Heart left ventricle (tissue), 16 donors: ENCODE measurements around the gene SNX1. TPM values are rescaled to one million over a fixed set of nuclear protein-coding genes. Genes with fewer than 3 reads are reported as not detected.
A peak's percentile ranks its signal among the peaks of the same experiment; 100 is the strongest.

Experiments
- ATAC-seq, 4 donors: fragments of 200-7000 bp; cut with Tn5 transposase; one replicate each; pipeline ENCODE4 v1.9.1; 2020 to 2022; ENCODE audit warnings: moderate library complexity in 4 of 4, mild to moderate bottlenecking in 3 of 4, moderate number of reproducible peaks in 1 of 4
- DNase-seq, 5 donors: peaks; one replicate each; pipeline ENCODE4 v3.0.0-alpha.2; 2020
- H3K27ac ChIP-seq, 12 donors: fragments of 200-600 bp; sonication (generic) in 4 of 12; one replicate each; pipeline versions ENCODE4 v1.5.0 to v1.8.0; 2016 to 2022; ENCODE audit warnings: mild to moderate bottlenecking in 2 of 12
- H3K27me3 ChIP-seq, 9 donors: fragments of 200-600 bp; sonication (generic) in 2 of 9; one replicate each; pipeline versions ENCODE4 v1.5.1 to v1.8.0; 2016 to 2022; ENCODE audit warnings: mild to moderate bottlenecking in 3 of 9
- H3K36me3 ChIP-seq, 9 donors: fragments of 200-600 bp; sonication (generic) in 2 of 9; one replicate each; pipeline versions ENCODE4 v1.5.0 to v1.8.0; 2018 to 2022; ENCODE audit warnings: mild to moderate bottlenecking in 2 of 9
- H3K4me1 ChIP-seq, 12 donors: fragments of 200-600 bp; sonication (generic) in 4 of 12; one replicate each; pipeline versions ENCODE4 v1.5.0 to v1.8.0; 2016 to 2022; ENCODE audit warnings: mild to moderate bottlenecking in 3 of 12
- H3K4me3 ChIP-seq, 12 donors: fragments of 200-600 bp; sonication (generic) in 4 of 12; one replicate each; pipeline versions ENCODE4 v1.5.0 to v1.8.0; 2017 to 2022; ENCODE audit warnings: mild to moderate bottlenecking in 9 of 12, moderate library complexity in 4 of 12
- H3K9me3 ChIP-seq, 12 donors: fragments of 200-600 bp; sonication (generic) in 4 of 12; one replicate each; pipeline versions ENCODE4 v1.5.0 to v1.8.0; 2016 to 2022; ENCODE audit warnings: mild to moderate bottlenecking in 1 of 12
- CTCF ChIP-seq, 12 donors: fragments of 200-600 bp; sonication (generic) in 4 of 12; IDR thresholded peaks; one replicate each; pipeline versions ENCODE4 v1.5.0 to v1.8.0; 2018 to 2022; ENCODE audit warnings: antibody characterized with exemption in 12 of 12, mild to moderate bottlenecking in 5 of 12
- POLR2A ChIP-seq, 2 donors: fragments of 450-650 bp; IDR thresholded peaks; one replicate each; pipeline ENCODE4 v1.6.1; 2017; ENCODE audit warnings: antibody characterized with exemption in 2 of 2, mild to moderate bottlenecking in 2 of 2, moderate library complexity in 2 of 2
- WGBS, 4 donors: extraction: QIAGEN DNeasy Blood & Tissue Kit in 2 of 4; methylation state at CpG; one replicate each; pipeline versions ENCODE4 v1.1.5 to v1.1.7; 2013 to 2018; 5-methylcytosine and 5-hydroxymethylcytosine counted together
- intact Hi-C, 10 donors: fragments of 100-400 bp; cut with DNase I; formaldehyde crosslinking; loops; one replicate each; pipeline versions ENCODE4 v1.11.1 to v1.14.2; 2022
- long read RNA-seq, 3 donors: library from polyadenylated mRNA; unstranded; transcript quantifications; one replicate each; pipeline ENCODE4 v2.0.0, GENCODE V29; 2020 to 2021
- polyA plus RNA-seq, 2 donors: library from polyadenylated mRNA; stranded (reverse); fragments of 200-250 nt; gene quantifications; one replicate each; pipeline ENCODE4 v1.2.3, GENCODE V29; 2013
- total RNA-seq, 9 donors: library from RNA; depleted of rRNA in 2 of 9; stranded (reverse); fragments of >200 nt in 2 of 9; fragmentation: NEBNext Ultra II Directional in 3 of 9; extraction: Animal tissue kit (Norgen Biotek cat#: 25700) in 3 of 9; gene quantifications; one replicate each; pipeline versions ENCODE4 v1.1.0 to v1.2.4, GENCODE V29; 2016 to 2023
- donor health status: ischemic (EF 13 %, LVEDD 7.1; RV severe dilation, severe dysfunction).
- donor health status: healthy with polysubstance abuse.
- donor health status: DM: no; HTN: yes; CAD: no.
- donor health status: DM: no; HTN: no; CAD: no.
- donor health status: ischemic (EF 25% LVEDD 6.9; RV normal size, moderate dysfunction).
- donor health status: ischemic (EF 25% LVEDD 5.7; RV mildly dilated, moderate dysfunction).
- donor health status: healthy.
- donor health status: DM: yes; HTN: yes; CAD: no.
- donor health status: ischemic (EF 35%, LVEDD 5.7; RV mildly dilated, moderate dysfunction).
- donor health status: nonischemic (EF 11% LVEDD 7.7; RV severe dilation, severe dysfunction).
- donor health status: DM: yes; HTN: yes; CAD: no.
- donor health status: PGD.
- donor health status: ischemic (EF 29% LVEDD 5.4; RV normal size, mild dysfunction).
- donor health status: nonischemic (EF 23%, LVEDD 6.1; RV moderate dilation, normal function).

The SNX1 gene, protein sequence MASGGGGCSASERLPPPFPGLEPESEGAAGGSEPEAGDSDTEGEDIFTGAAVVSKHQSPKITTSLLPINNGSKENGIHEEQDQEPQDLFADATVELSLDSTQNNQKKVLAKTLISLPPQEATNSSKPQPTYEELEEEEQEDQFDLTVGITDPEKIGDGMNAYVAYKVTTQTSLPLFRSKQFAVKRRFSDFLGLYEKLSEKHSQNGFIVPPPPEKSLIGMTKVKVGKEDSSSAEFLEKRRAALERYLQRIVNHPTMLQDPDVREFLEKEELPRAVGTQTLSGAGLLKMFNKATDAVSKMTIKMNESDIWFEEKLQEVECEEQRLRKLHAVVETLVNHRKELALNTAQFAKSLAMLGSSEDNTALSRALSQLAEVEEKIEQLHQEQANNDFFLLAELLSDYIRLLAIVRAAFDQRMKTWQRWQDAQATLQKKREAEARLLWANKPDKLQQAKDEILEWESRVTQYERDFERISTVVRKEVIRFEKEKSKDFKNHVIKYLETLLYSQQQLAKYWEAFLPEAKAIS
- total RNA-seq (100 to 1,000 TPM in 3 of 9 donors, 10 to 100 TPM in 6; 38.7 to 117 (median 87.2) TPM), polyA plus RNA-seq (10 to 100 TPM; 41.4 to 70.0 TPM)
- long read RNA-seq, donor 1, transcript SNX1-208 (15 exons, 1,971 nt) = major isoform, 107 of 136 reads
- long read RNA-seq, donor 1, partial matches to known transcripts = 9 of 136 reads
- long read RNA-seq, donor 1, other reads (novel, unspliced or antisense) = 18 of 136 reads
- long read RNA-seq, donor 2, transcript SNX1-213 (13 exons, 1,374 nt) = minor isoform, 10 of 400 reads
- long read RNA-seq, donor 2, transcript SNX1-208 (15 exons, 1,971 nt) = major isoform, 338 of 400 reads
- long read RNA-seq, donor 2, partial matches to known transcripts = 21 of 400 reads
- long read RNA-seq, donor 2, other reads (novel, unspliced or antisense) = 29 of 400 reads
- long read RNA-seq, donor 3, transcript SNX1-208 (15 exons, 1,971 nt) = major isoform, 91 of 108 reads
- long read RNA-seq, donor 3, partial matches to known transcripts = 5 of 108 reads
- long read RNA-seq, donor 3, other reads (novel, unspliced or antisense) = 8 of 108 reads

DNA sequence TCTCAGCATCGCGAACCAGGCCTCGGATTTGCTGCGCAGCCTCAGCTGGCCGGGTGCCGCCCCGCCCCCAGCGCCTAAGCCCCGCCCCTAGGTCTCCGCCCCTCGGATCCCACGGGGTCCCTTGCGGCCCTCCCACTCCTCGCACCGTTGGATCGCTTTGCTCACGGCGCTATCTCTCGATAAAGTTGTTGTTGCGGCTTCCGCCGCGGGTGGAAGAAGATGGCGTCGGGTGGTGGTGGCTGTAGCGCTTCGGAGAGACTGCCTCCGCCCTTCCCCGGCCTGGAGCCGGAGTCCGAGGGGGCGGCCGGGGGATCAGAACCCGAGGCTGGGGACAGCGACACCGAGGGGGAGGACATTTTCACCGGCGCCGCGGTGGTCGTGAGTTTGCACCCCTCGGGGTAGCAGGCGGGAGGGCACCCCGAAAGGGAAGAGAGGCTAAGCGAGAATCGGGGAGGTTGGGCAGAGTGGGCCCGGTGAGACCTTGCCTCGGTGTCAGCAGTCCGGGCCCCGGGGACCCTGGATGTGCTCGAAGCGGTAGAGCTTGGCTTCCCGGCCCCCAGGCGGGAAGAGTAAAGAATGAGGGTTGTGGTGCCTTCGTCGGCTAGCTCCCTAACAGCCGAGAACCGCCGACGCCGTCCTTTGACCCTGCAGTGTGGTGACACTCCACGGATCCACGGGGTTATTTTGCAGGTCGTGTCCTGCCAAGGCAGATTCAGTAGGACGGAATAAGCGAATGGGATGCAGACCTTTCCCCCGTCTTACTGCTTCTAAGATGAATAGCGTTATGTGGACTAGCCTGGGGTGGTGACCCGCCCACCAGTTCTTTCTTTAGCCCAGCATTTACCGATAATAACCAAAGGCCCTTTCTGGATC lies at the start of gene SNX1:
TSS of gene SNX1 (plus strand) at position 188 of the 873 bp plus-strand sequence. CDS start at position 220, 32 bp downstream.
- DNase-seq (peak; percentile 95 to 96 (median 96)), ATAC-seq (peak; percentile 76 to 89 (median 85))
- Histone ChIP-seq H3K27ac (peak within 1 kb of the TSS; percentile 69 to 95 (median 88)), H3K36me3 (peaks cover 0 to 7% (median 0%) of the 10 kb centered on the region in 9 donors), H3K9me3 (no peaks in the 10 kb centered on the region), H3K4me1 (peaks cover 8 to 84% (median 64%) of the 10 kb centered on the region in 12 donors), H3K27me3 (no peaks in the 10 kb centered on the region), H3K4me3 (peak within 1 kb of the TSS; percentile 75 to 99 (median 92))
- TF ChIP-seq POLR2A (IDR thresholded peaks at IDR 0.05) (peak in 1 of 2 donors; percentile 90), CTCF (IDR thresholded peaks at IDR 0.05) (no peak)
- intact Hi-C loops = loop anchor here in 7 of 10 donors (2.0 to 10.0 kb wide), 3 partner anchors 49 to 67 kb away; partner anchors contain the start of genes SNX22 (in 6 of the 7) and PPIB (in 1 of the 7)
- 0 to 1% (median 0%) methylated on average over 42 to 70 of the region's 70 CpGs for WGBS, 4 donors

DNA sequence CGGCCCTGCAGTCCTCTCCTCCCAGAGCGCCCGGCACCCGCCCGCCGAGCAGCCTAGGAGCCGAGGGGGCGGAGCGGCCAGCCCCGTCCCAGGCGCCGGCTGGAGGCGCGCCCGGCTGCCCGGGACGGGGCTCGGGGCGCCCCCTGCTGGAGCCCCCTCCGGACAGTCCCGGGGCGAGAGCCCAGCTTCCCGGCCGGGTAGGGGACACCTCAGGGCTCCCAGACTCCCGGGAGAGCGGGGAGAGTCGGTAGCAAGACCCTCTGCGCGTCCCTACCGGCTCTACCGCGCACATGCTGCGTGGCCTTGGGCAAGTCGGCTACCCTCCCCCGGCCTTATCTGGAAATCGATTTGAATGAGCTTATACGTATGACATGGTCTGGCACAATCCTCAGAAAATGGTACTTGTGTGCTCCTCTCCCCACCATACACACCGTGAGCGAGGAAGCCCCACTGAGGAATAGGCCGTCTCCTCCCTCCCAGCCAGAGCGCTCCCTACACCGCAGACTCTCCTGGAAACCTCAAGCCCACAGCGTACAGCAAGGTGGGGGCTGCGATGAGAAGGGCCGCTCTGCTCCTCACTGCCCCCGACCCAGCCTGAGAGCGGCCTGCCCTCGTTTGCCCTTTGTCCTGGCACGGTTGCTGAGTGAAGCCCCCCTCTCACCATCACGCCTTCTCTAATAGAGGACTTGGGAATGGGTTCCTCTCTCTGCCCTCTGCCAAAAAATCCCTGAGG lies 49.2 kb upstream of the SNX1 start, which contains the start of gene DAPK2:
TSS of gene DAPK2 (minus strand) at position 65 of the 733 bp plus-strand sequence. CDS start 6,224 bp downstream, outside the sequence.
- WGBS, 4 donors = 10 to 19% (median 12%) methylated on average over 22 to 50 of the region's 50 CpGs
- peaks cover 0 to 63% (median 29%) of the 10 kb centered on the region in 12 donors for H3K4me1 ChIP-seq
- peak within 1 kb of the TSS; percentile 56 to 85 (median 72) for H3K4me3 ChIP-seq
- H3K9me3 ChIP-seq = no peaks in the 10 kb centered on the region
- TF ChIP-seq POLR2A (IDR thresholded peaks at IDR 0.05) (no peak), CTCF (IDR thresholded peaks at IDR 0.05) (peak; percentile 61 to 94 (median 87))
- intact Hi-C loops = loop anchor here (2.0 to 10.0 kb wide), 16 partner anchors 52 to 294 kb away; partner anchors contain the start of gene HERC1 (in 2 of the 10)
- no peaks in the 10 kb centered on the region for H3K36me3 ChIP-seq
- H3K27me3 ChIP-seq = no peaks in the 10 kb centered on the region
- ATAC-seq (peak; percentile 60 to 91 (median 86)), DNase-seq (peak; percentile 75 to 90 (median 84))
- peak within 1 kb of the TSS in 11 of 12 donors; percentile 60 to 88 (median 80) for H3K27ac ChIP-seq
